Esophagus muscularis mucosa (tissue), 4 donors: ENCODE data around the gene GGCX.

ENCODE experiments used
- EP300 ChIP-seq: sonication (generic); formaldehyde crosslinking; IDR thresholded peaks from one replicate; pipeline ENCODE4 v1.6.1; 2017; ENCODE audit warnings: antibody characterized with exemption
- POLR2A ChIP-seq: fragments of 450-650 bp; IDR thresholded peaks from one replicate; pipeline ENCODE4 v1.6.1; 2017; ENCODE audit warnings: antibody characterized with exemption, moderate library complexity, mild to moderate bottlenecking, low read depth
- POLR2AphosphoS5 ChIP-seq, 2 donors: sonication (generic); formaldehyde crosslinking; IDR thresholded peaks; one replicate each; pipeline ENCODE4 v1.6.1; 2017; ENCODE audit warnings: antibody characterized with exemption in 2 of 2
- TF ChIP-seq, protein P1 (sequence below), 3 experiments: fragments of 200-600 bp in 2 of 3; fragments of 450-650 bp in 1 of 3; sonication (generic) in 2 of 3; IDR thresholded peaks; one replicate each; pipeline ENCODE4 v1.5.1; 2017 to 2019; ENCODE audit warnings: antibody characterized with exemption in 3 of 3, mild to moderate bottlenecking in 2 of 3, moderate library complexity in 1 of 3

DNA sequence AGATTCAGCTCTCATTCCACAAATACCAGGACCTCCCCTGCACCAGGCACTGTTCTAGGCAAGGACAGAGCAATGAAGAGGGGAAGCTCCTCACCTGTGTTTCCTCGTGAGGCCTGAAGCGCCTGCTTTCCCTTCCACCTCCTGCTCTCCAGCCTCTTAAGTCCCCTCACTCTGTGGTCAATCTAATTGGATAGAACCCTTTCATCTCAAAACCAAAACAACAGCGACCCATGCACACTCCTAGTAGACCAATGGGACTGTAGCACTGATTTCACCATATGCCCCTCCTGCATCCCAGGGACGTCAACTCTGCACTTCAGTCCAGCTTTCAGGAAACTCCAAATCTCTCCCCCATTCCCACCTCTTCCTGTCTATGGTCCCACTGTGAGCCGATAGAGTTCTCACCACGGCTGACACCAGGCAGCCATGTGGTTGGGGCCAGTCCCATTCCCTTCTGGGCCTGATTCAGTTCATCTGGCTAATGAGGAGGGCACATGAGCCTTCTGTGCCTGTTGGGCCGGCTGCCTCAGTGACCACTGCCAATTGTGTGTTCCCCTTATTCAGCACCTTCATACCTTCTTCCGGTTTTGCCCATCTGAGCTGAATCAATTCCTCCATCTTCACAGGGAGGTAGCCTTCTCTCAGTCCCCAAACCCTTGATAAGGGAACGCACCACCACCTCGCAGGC is 55.6 kb downstream of the GGCX start:
- TF ChIP-seq POLR2AphosphoS5 (IDR thresholded peaks at IDR 0.05) (no peak), POLR2A (no peak), EP300 (no peak)
- TF ChIP-seq, protein P1, sequence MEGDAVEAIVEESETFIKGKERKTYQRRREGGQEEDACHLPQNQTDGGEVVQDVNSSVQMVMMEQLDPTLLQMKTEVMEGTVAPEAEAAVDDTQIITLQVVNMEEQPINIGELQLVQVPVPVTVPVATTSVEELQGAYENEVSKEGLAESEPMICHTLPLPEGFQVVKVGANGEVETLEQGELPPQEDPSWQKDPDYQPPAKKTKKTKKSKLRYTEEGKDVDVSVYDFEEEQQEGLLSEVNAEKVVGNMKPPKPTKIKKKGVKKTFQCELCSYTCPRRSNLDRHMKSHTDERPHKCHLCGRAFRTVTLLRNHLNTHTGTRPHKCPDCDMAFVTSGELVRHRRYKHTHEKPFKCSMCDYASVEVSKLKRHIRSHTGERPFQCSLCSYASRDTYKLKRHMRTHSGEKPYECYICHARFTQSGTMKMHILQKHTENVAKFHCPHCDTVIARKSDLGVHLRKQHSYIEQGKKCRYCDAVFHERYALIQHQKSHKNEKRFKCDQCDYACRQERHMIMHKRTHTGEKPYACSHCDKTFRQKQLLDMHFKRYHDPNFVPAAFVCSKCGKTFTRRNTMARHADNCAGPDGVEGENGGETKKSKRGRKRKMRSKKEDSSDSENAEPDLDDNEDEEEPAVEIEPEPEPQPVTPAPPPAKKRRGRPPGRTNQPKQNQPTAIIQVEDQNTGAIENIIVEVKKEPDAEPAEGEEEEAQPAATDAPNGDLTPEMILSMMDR (IDR thresholded peaks at IDR 0.05) = no peak
